ENCODE measurements around the gene FGF3. TPM values are rescaled to one million over a fixed set of nuclear protein-coding genes. Genes with fewer than 3 reads are reported as not detected.

FGF3 gene
- total and polyA plus RNA-seq, 10 donors, result not detected

- Histone ChIP-seq H3K27me3 (replicated peaks in 1 of 7) (peaks cover 0 to 85% (median 23%) of the 10 kb centered on the region in 7 donors), H3K4me1 (peaks cover 0 to 2% (median 0%) of the 10 kb centered on the region in 6 donors), H3K27ac (no peak overlapping the region), H3K36me3 (no peaks in the 10 kb centered on the region), H3K9me3 (no peaks in the 10 kb centered on the region), H3K4me3 (no peak overlapping the region)
- no peak for DNase-seq
- intact Hi-C loops (cut with DNase I; ENCODE audit: low total_unique reads), result no loop called here
- no peak for TF ChIP-seq POLR2A (IDR thresholded peaks at IDR 0.05)
- no peak for TF ChIP-seq CTCF (IDR thresholded peaks at IDR 0.05 in 8 of 11, conservative IDR thresholded peaks at IDR 0.05 in 3 of 11)
- TF ChIP-seq POLR2AphosphoS5 (IDR thresholded peaks at IDR 0.05), result no peak
- WGBS, 5 donors, result 36 to 45% (median 40%) methylated on average over 3 of the region's 3 CpGs
Observed at GRCh38 chr11:69811431-69811830, 7.8 kb downstream of the FGF3 start.

GRCh38 chr11:69810289-69811118, 8.7 kb downstream of the FGF3 start:
- DNase-seq, result no peak

GRCh38 chr11:69808667-69809086, 10.5 kb downstream of the FGF3 start:
- Histone ChIP-seq H3K27me3 (replicated peaks in 1 of 7) (peaks cover 0 to 69% (median 5%) of the 10 kb centered on the region in 7 donors), H3K4me1 (no peaks in the 10 kb centered on the region), H3K4me3 (no peak overlapping the region), H3K36me3 (no peaks in the 10 kb centered on the region), H3K9me3 (no peaks in the 10 kb centered on the region), H3K27ac (no peak overlapping the region)
- TF ChIP-seq POLR2AphosphoS5 (IDR thresholded peaks at IDR 0.05) (no peak), CTCF (IDR thresholded peaks at IDR 0.05 in 8 of 11, conservative IDR thresholded peaks at IDR 0.05 in 3 of 11) (no peak), POLR2A (IDR thresholded peaks at IDR 0.05) (no peak)
- DNase-seq, result no peak
- WGBS, 5 donors, result 18 to 28% (median 20%) methylated on average over 2 to 7 of the region's 7 CpGs
- intact Hi-C loops (cut with DNase I; ENCODE audit: low total_unique reads), result no loop called here

More at GRCh38 chr11:69810289-69811118, 8.7 kb downstream of the FGF3 start:
- H3K4me3 ChIP-seq, result no peak overlapping the region
- intact Hi-C loops (cut with DNase I; ENCODE audit: low total_unique reads), result no loop called here
- no peak overlapping the region for H3K27ac ChIP-seq
- WGBS, 5 donors, result 89 to 95% (median 90%) methylated on average over 25 to 39 of the region's 39 CpGs
- no peaks in the 10 kb centered on the region for H3K36me3 ChIP-seq
- no peaks in the 10 kb centered on the region for H3K9me3 ChIP-seq
- TF ChIP-seq CTCF (IDR thresholded peaks at IDR 0.05 in 8 of 11, conservative IDR thresholded peaks at IDR 0.05 in 3 of 11) (no peak), POLR2A (IDR thresholded peaks at IDR 0.05) (no peak), POLR2AphosphoS5 (IDR thresholded peaks at IDR 0.05) (no peak)
- peaks cover 0 to 82% (median 14%) of the 10 kb centered on the region in 7 donors for H3K27me3 ChIP-seq (replicated peaks in 1 of 7)
- H3K4me1 ChIP-seq, result no peaks in the 10 kb centered on the region

GRCh38 chr11:69807106-69807815, 12.0 kb downstream of the FGF3 start:
- no peak for TF ChIP-seq POLR2A (IDR thresholded peaks at IDR 0.05)
- no peak for TF ChIP-seq CTCF (IDR thresholded peaks at IDR 0.05 in 8 of 11, conservative IDR thresholded peaks at IDR 0.05 in 3 of 11)
- TF ChIP-seq POLR2AphosphoS5 (IDR thresholded peaks at IDR 0.05), result no peak
- H3K27me3 ChIP-seq (replicated peaks in 1 of 7), result peaks cover 0 to 68% (median 5%) of the 10 kb centered on the region in 7 donors
- no peaks in the 10 kb centered on the region for H3K36me3 ChIP-seq
- 89 to 97% (median 93%) methylated on average over 9 of the region's 9 CpGs for WGBS, 5 donors
- intact Hi-C loops (cut with DNase I; ENCODE audit: low total_unique reads), result no loop called here
- DNase-seq, result no peak
- H3K27ac ChIP-seq, result no peak overlapping the region
- H3K9me3 ChIP-seq, result no peaks in the 10 kb centered on the region
- H3K4me1 ChIP-seq, result no peaks in the 10 kb centered on the region
- H3K4me3 ChIP-seq, result no peak overlapping the region

Data from spleen (tissue), 11 donors.